Coronary artery (tissue), 2 donors: ENCODE data around the gene S100A6.
A peak's percentile ranks its signal among the peaks of the same experiment; 100 is the strongest.

Source experiments
- DNase-seq: peaks from one replicate; pipeline ENCODE4 v3.0.0-alpha.2; 2017; ENCODE audit warnings: low spot score
- H3K27ac ChIP-seq, 2 donors: fragments of 200-600 bp; sonication (generic); one replicate each; pipeline ENCODE4 v1.5.1; 2016 to 2019
- H3K4me3 ChIP-seq: fragments of 200-600 bp; sonication (generic); 2 replicates; pipeline ENCODE4 v1.5.1; 2016; ENCODE audit warnings: mild to moderate bottlenecking, moderate library complexity
- CTCF ChIP-seq: fragments of 200-600 bp; sonication (generic); IDR thresholded peaks from one replicate; pipeline ENCODE4 v1.5.1; 2019; ENCODE audit warnings: antibody characterized with exemption

Gene S100A6

GRCh38 chr1:153547560-153548551, 12.1 kb upstream of the S100A6 start:
- Histone ChIP-seq H3K4me3 (peak overlapping the region; percentile 31), H3K27ac (peak overlapping the region; percentile 62 to 96)
- peak; percentile 69 for DNase-seq
- no peak for TF ChIP-seq CTCF

GRCh38 chr1:153546796-153547559, 11.2 kb upstream of the S100A6 start:
- TF ChIP-seq CTCF, result no peak
- Histone ChIP-seq H3K27ac (peak overlapping the region; percentile 2 to 96), H3K4me3 (peak overlapping the region; percentile 13)
- DNase-seq, result no peak

DNA sequence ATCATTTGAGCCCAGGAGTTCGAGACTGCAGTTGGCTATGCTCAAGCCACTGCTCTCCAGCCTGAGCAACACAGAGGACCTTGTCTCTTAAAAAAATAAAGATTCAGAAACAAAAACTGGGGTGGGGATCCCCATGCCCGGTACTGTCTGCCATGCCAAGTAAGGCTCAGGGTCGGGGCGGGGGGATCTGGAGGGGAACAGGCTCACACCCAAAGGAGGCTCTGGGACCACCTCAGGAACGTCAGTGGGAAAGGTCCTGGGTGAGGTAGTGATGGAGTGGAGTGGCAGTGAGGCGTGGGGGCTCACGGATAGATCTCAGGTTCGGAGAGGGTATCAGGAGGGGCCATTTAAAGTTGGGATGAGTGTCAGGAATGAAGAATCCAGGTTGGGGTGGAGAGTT, 10.6 kb upstream of the S100A6 start:
- no peak for TF ChIP-seq CTCF
- DNase-seq, result no peak
- H3K27ac ChIP-seq, result peak overlapping the region; percentile 38 to 96
- peak overlapping the region; percentile 13 for H3K4me3 ChIP-seq

GRCh38 chr1:153545067-153546055, 9.6 kb upstream of the S100A6 start, which contains the start of gene S100A4:
S100A4 (minus strand) TSS chr1:153545806; CDS start chr1:153544794, 1,012 bp downstream.
- no peak for TF ChIP-seq CTCF
- Histone ChIP-seq H3K27ac (peak within 1 kb of the TSS; percentile 38 to 96), H3K4me3 (peak within 1 kb of the TSS; percentile 76)
- DNase-seq, result peak; percentile 97

- Histone ChIP-seq H3K27ac (peak overlapping the region; percentile 38 to 96), H3K4me3 (peak overlapping the region; percentile 76)
- DNase-seq, result no peak
- TF ChIP-seq CTCF, result no peak
These were observed 8.8 kb upstream of the S100A6 start for GRCh38 chr1:153544453-153545066.

DNA sequence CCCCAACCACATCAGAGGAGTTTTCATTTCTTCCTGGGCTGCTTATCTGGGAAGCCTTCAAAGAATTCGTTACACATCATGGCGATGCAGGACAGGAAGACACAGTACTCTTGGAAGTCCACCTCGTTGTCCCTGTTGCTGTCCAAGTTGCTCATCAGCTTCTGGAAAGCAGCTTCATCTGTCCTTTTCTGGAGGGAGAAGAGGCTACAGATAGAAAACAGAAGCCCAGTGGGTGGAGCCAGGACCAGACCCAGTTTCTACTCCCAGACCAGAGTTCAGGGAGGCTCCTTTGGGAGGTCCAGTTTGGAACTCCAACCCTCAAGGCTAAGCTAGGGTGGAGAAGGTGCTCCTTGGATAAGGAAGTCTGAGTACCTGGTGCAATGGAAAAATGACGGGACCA, 7.9 kb upstream of the S100A6 start:
- Histone ChIP-seq H3K4me3 (peak overlapping the region; percentile 76), H3K27ac (peak overlapping the region; percentile 51 to 96)
- TF ChIP-seq CTCF, result no peak
- no peak for DNase-seq
